HG03159 (cell line): Measurements from ENCODE around the gene CRACR2B.

Experiments used
- ATAC-seq: cut with Tn5 transposase; IDR thresholded peaks from one replicate; pipeline ENCODE4 v1.9.1; 2021; ENCODE audit warnings: mild to moderate bottlenecking, moderate library complexity; ENCODE audit not compliant: unreplicated experiment

The CRACR2B gene

DNA sequence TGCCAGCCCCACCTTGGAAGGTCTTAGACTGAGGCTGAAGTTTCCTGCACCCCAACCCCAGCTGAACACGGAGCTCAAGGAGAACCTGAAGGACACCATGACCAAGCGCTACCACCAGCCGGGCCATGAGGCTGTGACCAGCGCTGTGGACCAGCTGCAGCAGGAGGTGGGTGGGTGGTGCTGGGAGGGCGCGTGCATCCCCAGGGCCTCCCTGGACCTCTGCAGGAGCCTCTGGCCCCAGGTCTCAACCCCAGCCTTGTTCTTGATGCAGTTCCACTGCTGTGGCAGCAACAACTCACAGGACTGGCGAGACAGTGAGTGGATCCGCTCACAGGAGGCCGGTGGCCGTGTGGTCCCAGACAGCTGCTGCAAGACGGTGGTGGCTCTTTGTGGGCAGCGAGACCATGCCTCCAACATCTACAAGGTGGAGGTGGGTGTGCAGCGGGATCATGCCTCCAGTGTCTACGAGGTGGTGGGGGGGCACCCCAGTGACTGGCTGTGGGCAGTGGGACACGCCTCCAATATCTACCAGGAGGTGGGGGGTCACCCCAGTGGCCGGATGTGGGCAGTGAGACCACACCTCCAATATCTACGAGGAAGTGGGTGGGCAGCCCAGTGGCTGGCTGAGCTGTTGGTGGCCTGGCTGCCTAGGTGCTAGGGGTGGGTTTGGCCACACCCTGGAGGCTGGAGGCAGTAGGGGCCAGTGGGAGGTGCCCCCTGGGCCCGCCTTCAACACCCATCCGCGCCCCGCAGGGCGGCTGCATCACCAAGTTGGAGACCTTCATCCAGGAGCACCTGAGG, 9.7 kb downstream of the CRACR2B start:
- ATAC-seq: no peak

DNA sequence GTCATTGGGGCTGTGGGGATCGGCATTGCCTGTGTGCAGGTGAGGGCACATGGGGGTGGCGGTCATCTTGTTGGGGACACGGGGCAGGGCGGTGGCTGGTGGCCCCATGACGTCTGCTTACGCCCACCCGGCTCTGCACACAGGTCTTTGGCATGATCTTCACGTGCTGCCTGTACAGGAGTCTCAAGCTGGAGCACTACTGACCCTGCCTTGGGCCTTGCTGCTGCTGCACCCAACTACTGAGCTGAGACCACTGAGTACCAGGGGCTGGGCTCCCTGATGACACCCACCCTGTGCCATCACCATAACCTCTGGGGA, 10.2 kb downstream of the CRACR2B start:
- ATAC-seq: no peak

DNA sequence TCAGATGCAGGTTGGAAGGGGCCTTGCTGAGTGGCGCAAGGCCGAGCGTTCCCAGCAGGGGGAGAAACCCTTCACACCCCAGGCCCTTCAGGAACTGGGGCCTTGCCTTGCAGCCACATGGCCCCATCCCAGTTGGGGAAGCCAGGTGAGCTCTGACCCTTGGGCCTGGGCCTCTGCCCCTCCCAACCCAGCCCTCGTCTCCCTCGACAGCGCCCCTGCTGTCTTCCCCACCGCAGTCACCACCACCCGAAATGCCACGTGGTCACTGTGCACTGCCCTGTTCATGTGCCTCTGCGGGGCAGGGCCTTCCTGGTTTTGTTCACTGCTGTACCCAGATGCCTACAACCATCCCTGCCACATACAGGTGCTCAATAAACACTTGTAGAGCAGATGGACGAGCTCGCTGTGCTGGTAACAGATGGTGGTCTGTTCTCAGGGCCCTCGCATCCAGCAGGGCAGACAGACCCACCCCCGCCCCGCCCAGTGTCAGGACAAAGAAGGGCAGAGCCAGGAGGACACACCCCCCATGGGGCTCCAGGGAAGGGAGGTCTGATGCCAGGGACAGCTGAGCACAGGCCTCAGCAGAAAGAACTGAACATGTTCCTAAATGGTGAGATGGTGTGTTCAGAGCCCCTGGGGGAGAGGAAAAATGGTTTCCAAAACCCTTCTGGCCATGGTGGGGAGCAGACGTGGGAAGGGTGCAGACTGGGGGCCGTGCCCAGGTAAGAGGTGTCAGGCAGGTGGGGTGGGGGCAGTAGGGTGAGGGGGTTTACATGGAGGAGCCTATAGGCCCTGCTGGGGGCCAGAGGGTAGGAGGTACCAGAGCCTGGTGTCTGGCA, 10.9 kb downstream of the CRACR2B start:
- ATAC-seq: no peak

DNA sequence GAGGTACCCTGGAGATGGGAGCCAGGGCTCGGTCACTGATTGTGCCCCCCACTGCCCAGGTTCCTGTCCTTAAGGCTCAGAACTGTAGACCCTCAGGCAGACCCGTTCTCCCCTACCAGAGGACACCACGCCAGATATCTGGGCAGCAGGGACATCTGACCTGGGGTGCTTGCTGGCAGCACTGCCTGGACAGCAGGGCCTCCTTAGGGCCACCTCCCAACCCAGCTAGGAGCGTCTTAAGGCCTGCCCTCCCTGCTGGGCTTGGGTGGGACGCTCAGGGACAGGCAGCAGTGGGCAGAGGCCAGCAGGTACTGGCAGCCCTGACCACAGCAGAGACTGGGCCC, 11.5 kb downstream of the CRACR2B start:
- ATAC-seq: no peak

DNA sequence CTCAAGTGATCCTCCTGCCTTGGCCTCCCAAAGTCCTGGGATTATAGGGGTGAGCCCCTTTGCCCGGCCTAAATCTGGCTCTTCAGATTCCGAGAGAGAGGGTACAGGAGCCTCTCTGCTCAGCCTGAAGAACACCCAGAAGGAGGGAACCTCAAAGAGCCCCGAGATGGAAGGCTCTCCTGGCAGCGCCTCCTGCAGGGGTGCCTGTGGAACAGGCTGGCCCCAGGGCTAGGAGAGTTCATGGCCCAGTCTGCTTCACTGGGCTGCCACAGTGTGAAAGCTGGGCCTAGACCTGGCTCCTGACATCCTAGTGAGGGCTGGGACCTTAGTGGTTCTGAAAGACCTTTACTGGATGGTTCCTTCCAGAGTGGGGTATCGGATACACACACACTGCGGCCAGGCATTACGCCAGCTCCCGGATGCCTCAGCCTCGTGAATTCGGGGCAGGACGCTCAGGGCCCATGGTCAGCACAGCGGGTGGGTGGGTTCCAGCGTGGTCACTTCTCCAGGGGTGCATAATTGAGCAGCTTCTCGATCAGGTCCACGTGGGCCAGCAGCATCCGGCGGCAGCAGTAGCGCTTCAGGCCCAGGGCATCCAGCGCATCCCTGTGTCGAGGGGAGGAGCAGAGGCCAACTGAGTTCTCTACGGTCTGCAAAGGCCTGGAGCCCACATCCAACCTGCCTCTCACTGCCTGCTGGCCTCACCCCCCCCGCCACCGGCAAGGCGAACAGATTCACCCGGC, 12.3 kb downstream of the CRACR2B start:
- ATAC-seq: no peak

DNA sequence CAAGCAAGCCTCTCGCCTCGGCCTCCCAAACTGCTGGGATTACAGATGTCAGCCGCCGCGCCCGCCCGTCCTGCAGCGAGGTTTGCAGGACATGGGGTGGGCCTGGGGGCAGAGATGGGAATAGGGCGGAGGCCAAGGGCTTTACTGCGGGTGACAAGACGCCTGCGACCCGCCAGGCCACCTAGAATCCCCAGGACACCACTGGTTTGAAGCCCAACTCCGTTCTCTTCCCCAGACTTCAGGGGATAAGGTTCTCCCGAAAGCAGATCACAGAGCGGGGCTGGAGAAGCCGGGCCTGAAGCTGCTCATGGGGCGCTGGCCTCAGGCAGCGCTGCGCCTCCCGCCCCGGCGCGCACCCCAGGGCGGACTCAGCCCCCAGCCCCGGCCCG, 14.3 kb downstream of the CRACR2B start:
- peak; percentile 28 for ATAC-seq

DNA sequence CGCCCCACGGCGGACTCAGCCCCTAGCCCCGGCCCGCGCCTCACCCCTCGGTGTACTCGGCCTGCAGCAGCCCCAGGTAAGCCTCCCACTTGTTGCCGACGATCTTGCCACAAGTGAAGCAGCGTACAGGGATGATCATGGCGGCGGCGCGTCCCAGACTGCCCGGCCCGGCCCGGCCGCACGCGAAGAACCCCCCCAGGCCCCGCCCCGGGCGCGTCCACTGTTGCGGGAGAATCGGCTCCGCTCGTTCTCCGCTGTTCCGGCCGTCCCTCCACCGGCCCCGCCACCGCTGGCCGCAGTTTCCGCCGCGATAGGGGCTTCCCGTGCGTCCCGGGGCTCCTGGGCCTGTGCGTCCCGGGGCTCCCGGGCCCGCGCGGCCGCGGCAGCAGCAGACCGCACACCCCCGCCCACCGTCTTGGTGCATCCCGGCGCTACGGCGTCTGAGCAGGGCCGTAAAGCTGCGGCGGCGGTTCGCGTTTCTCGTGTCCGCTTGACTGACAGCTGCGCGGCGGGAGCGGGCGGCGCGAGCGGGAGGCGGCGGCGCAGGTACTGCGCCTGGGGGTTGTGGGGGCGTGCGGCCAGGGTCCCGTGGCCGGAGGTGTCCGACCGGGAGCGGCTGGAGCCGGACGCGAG, 14.8 kb downstream of the CRACR2B start, which contains the start of the genes POLR2L and TSPAN4:
Gene POLR2L (minus strand): TSS at position 160 of the 633 bp plus-strand sequence. CDS start 21 bp downstream, at position 139.
Gene TSPAN4 (plus strand): TSS at position 483 of the 633 bp plus-strand sequence. CDS start 7,453 bp downstream, outside the sequence.
- ATAC-seq: peak; percentile 65

DNA sequence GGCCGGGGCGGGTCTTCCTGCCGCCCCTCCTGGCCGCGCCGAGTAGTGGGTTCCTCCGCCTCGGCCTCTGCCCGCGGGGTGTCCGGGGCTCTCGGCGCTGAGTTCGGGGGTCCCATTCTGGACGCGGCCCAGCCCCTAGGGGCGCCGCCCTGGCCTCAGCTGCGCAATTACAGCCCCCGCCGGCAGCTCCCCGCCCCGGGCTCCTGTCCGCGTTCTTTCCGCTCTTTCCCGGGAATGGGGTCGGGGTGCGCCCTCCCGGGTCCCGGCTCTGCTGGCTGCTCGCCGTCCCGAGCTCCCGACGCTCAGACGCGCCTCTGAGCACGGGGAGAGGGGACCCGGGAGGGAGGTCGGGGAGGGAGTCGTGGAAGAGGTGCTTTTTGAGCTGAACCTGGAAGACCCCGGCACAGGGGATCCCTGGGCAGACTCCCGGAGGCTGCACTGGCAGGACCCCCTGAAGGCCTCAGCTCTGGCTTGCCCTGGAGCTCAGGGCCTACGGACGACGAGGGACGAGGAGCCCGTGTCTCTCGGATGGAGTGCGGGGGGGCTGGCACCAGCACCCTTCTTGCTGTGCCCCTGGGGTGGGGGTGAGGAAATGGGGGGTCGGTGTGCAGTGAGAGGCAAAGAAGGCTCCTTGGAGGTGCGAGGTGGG, 15.5 kb downstream of the CRACR2B start:
- peak; percentile 7 for ATAC-seq

DNA sequence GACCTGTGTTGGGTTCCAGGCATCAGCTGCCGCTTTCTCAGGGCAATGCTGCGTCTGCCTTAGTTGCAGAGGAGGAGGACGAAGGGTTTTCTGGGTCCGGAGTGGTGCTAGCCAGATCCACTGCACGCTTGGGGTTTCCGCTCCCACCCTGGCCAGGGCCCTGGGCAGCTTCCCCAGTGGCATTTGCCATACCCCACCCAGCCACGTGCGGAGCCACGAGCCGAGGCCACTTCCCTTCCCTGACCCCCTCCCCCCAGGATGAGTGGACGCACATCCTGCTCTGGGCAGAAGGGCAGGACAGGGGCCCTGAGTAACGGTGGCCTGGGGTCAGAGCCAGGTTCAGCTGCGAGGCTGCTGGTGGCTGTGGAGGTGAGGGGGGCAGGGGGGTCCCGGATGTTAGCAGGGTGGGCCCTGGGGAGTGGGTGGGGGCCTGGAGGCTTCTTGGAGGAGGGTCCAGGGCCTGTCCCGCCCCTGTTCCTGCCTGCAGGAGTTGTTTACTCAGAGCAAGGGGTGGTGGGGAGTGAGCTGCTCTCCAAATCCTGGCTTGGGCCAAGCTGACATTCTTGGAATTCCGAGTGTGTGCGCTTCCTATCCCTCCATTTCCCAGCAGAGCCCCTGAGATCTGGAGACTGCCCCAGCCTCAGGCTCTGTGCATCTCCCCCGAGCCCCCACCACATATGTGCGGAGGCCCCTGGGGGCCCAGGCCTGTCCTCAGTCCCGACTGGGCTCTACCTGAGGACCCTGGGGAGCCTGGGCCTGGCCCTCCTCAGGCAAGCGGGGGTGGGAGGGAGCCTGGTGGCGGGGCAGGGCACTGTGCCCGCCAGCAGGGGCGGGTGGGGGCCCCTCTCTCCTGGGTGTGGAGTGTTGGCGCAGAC, 16.3 kb downstream of the CRACR2B start:
- no peak for ATAC-seq

DNA sequence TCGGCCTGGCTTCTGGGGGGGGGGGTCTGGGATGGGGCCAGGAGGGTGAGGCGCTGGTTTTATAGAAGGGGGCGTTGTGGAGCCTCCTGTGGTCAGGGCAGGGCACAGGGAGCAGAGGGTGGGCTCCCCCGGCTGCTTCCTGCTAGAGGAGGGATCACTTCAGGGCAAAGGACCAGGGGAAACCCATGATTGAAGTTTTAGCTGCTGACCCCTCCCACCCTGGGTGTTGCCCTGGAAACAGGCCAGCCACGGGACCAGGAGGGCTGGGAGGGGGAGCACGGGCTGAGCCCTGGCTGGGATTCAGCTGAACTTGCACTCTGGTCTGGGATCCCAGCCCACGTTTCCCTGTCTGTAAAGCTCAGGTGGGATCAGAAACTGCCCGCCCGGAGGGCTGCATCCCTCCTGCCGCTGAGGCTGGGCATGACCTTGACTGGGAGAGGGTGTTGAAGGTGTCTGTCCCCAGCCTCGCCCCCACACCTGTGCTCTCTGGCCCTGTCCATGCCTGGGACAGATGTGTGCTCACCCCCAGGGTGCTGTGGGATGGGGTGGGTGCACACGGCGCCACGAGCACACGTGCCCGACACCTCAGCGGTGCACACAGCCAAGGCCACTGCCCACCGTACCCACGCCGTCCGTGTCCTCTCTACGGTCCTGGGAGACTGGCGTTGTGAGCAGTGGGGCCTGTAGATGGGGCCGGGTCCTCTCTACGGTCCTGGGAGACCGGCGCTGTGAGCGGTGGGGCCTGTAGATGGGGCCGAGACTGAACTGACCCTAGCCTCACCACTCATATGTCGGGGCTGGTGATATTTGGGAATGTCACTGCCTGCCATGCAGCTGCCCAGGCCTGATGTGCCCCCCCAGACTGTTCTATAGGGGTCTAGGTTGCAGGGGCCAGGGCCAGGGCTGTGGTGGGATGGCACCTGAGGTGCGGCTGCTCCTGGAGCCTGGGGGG, 17.2 kb downstream of the CRACR2B start:
- no peak for ATAC-seq

DNA sequence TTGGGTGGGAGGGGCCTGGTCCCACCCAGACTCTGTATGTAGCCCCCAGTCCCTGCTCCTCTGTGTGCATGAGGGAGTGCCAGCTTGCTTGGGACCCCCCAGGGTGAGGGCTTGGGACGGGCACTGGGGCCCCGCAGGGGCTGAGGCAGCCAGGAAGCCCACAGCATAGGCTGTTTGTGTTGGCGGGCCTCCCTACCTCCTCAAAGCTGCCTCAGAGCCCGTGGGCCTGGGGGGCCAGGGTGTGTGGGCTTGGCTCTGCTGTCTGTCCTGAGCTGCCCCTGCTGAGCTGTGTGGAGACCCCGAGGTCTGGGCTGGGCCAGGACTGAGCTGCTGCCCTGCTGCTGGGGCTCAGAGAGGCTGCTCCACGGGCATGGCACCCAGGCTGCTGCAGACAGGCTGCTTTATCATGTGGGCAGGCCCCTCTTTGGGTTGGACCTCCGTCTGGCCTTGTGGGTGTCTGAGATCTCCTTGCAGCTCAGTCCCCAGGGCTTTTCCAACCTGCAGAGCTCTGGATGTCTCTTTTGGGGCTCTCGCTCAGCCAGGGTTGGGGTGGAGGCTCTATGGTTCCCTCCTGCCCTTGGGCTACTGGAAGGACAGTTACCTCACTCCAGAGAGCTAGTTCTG, 18.3 kb downstream of the CRACR2B start:
- no peak for ATAC-seq

DNA sequence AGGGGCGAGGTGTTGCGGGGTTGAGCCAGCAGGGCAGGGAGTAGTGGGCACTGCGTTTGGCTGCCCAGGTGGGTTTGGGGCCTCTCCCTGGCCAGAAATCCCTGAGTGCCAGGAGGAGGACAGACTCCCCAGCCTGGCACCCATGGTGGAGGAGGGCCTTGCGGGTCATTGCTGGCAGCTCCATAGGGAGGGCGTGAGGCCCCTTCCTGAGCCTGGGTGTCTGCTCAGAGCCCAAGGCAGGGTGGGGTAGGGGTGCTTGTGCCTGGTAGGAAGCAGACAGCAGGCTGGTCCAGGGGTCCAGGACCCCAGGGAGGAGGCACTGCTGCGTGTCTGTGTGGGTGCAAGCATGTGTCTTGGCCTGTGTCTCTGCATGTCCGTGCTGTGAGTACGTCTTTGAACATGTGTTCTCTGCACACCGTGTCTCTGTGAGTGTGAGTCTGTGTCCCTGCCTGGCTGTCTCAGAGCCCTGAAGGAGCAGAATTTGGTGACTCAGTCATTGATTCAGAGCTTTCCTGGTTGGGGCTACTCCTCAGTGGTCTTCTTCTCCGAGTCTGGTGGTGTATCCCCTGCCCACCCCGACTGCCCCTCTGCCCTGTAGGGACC, 18.9 kb downstream of the CRACR2B start:
- ATAC-seq: no peak

DNA sequence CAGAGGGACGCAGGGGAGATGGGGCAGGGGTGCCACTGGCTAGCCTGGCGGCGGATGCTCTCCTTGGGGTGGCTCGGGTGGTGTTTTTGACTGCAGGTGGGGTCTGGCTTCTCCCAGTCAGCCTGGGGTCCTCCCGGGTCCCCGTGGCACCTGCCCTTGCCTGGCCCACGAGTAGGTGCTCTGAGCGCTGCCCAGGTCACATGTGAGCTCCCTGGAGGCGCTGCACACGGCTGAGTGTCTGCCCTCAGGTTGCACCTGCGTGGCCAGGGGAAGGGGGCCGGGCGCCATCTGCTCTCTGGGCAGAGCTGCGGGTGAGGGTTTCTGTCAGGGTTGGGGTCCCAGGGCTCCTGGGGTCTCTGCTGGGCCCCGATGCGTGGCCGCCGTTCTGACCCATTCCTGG, 20.2 kb downstream of the CRACR2B start:
- no peak for ATAC-seq

DNA sequence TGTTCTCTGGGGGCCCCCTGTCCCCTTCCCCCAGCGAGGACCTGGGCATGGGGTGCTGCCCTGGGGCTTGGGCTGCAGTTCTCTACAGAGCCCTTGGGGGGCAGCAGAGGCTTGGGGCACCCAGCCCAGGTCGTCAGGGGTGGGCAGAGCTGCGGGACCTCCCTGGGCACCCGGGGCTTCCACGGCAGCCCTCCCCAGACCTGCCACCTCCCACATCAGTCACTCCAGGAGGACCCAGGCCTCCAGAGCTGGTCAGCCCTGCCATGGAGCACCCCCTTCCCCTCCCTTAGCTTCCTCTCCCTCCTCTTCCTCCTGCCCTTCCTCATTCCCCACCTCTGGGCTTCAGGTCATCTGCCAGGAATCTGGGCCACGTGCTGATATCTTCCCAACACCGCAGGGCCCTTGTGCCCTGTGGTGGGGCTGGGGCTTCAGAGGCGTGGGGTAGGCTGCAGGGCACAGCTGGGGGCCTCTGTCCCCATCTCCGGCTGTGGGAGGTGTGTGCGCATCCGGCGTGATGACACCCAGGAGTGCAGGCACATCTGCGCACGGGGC, 20.7 kb downstream of the CRACR2B start:
- no peak for ATAC-seq

DNA sequence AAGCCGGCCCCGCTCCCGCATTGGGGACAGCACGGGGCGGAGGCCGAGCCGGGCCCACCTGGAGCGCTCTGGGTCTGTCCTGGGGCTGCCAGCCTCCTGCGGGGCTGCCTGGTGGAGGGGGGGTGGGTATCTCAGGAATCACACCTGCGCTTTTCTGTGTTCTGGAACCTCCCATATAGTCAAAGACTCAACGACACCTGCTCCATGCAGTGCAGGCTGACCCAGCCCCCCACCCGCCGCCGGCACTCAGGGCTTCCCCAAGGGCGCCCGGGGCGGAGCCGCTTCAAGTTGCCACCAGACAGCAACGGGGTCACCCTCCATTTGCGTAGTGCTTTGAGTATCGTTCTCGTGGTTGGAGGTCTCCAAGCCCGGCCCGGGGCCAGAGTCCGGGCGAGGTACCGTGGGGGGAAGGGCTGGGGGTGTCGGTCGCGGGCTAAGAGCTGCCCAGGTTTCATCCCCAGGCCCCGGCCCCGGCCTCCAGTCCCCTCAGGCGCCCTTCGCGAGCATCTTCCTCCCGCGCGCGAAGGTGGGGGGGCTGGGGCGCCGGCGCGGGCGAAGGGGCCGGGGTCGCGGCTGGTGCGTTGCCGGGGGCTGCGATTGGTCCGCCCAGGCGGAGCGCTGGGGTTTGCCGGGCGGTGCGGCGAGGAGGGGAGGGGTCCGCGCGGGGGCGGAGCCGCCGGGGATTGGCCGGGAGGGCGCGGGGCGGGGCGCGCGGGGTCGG, 21.5 kb downstream of the CRACR2B start:
- no peak for ATAC-seq

DNA sequence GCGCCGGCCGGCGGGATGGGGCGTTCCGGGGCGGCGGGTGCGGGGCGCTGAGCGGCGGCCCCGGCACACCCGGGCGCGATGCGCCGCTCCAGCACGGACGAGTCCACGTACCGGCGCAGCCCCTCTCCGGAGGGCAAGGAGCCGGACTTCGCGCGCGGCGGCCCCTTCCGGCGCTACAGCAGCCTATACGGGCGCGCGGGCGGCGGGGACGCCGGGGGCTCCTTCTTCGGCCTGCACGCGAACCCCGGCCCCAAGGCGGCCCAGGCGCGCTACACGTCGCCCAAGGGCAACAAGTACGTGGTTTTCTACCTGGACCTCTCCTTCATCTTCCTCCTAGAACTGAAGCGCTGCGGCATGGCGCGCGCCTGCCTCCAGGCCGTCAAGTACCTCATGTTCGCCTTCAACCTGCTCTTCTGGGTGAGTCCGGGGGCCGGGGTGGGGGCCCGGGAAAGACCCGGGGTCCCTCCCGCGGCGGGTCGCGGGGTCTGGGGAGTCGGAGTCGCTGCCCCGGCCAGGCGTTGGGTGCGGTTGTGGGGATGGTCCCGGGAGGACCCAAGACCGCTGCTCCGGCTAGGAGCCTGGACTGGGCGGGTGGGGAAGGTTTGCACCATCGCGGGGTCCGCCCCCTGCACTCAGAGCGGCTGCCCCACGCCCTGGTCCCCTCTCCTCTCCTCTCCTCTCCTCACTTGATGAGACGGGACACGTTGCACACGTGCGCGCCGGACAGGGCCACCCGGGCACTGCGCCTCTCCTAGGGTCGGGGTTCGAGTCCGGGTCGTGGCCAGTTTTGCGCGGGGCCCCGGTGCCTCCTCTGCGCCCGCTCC, 22.4 kb downstream of the CRACR2B start:
- no peak for ATAC-seq
